Posterior cingulate gyrus (tissue), 11 donors: ENCODE measurements around the gene PLEKHA7.

ENCODE experiments used
- DNase-seq, 10 donors: peaks; one replicate each; pipeline versions ENCODE4 v3.0.0 to v3.0.0-alpha.2; 2020 to 2021; ENCODE audit warnings: mixed read lengths in 3 of 10
- intact Hi-C: fragments of 100-400 bp; cut with DNase I; formaldehyde crosslinking; loops from one replicate; pipeline ENCODE4 v1.15.1; 2023

PLEKHA7 gene

GRCh38 chr11:16784097-16784496 is 230.1 kb downstream of the PLEKHA7 start:
- DNase-seq, result no peak
- intact Hi-C loops, result no loop called here

DNA sequence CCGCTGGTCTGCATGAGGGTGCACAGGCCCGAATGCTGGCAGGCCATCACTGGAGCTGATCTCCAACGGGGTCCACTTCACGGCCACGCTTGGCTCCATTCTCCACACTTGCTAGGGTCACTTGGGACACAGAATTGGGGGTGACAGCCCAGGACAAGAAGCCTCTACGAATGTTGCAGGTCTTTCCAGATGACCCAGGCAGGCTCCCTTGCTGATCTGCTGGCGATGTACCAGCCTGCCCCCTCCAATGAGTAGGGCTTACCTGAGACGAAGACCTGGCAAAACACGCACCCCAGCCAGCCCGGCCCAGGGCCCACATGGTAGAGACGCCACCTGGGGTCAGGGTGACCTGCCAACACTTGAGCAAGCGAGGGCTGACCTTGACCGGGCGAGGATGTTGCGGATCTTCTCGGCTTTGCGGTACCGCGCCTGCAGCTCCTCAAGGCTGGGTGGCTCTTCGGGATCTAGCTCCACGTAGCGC is 230.9 kb downstream of the PLEKHA7 start:
- DNase-seq, result peak in 1 of 10 donors; percentile 53
- intact Hi-C loops, result no loop called here

DNA sequence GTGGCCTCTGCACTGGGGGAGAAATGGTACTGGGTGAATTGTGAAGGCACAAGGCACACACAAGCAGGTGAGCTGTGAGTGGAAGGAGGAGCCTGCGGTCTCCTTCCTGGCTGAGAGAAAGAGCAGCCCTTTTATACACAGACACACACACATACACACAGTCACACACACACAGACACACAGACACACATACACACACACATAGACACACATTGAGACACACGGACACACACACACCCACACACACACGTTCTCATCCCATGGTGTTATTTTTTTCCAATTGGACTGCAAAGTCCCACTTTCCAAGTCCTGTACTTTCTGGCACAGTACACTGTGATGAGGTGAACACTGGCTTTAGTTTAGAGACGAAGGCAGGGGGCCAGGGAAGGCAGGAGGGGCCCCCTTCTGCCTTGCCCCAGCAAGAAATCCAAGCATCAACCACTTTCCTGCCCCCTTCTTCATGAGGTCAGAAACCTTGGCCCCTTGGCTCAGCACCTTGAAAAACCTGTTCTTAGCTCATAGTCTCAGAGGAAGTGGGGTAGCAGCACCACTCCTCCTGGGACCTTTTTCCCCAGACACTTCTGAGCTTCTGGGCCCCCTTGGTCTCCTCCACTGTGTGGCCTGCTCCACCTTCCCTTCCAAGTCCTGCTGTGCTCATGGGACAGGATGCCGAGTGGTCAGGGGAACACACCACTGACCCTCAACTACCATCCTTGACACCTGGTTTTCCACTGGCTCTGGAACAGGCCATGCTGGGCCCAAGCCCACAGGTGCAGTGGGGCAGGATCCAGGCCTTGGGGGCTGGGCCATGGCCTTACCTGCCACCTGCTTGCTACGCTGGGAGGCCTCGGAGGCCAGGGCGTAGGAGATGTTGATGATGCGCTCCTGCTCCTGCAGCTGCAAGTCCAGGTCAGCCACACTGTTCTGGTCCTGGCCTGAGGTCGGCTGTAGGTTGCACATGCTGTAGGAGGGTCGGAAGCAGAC is 232.0 kb downstream of the PLEKHA7 start:
- DNase-seq, result peak in 1 of 10 donors; percentile 47

DNA sequence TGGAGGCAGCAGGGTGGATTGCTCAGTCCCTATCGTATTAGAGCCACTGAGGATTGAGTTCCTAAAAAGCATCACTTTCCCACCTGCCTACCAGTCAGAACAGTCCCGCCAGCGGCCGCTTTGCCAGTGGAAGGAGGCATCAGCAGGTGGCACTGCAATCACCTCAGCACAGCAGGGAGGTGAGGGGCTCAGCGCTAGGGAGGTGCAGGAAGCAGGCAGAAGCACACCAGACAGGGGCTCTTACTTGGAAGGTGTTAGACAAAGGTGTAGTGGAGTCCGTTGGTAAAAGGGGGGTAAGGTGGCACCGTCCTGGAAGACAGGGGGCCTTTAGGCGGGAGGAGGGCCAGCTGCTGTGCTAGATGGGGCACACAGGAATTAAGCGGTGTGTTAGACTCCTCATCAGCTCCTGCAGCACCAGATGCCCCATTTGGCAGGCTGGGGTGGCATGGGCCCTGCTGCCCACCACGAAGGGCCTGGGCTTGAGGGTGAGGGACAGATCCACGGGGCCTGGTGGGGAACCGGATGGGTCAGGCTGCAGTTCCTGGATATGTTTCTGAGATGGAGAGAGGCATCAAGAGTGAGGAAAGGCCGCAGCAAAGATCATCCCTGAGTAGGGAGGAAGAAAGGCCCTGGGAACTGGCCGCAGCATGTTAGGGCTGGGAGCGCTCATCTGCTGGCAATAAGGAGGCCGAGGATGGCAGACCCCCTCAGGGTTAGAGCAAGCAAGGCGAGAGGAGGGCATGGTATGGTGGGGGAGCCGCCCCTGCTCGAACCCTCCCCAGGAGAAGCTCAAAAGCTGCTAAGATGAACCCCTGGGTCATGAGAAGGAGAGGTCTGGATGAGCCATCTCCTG is 233.3 kb downstream of the PLEKHA7 start:
- peak in 1 of 10 donors; percentile 12 for DNase-seq
- intact Hi-C loops, result no loop called here

More for the DNA sequence above, 232.0 kb downstream of the PLEKHA7 start:
- intact Hi-C loops, result no loop called here

DNA sequence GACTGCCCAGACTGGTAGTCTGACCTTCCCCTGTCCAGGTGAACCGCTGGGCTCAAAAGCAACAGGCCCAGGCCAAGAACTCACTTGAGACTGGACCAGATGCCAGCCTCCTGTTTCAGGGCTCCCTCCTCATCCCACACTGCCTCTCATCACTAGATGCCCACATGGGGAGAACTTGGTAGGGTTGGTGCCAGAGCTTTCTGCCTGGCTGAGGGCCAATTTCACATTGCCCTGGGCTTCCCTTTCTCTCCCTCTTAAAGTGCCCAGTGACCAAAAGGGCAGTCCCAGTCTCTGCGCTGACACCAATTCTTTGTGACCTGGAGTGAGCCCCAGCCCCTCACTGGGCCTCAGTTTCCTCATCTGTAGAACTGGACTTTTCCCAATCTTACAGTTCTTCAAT is 234.1 kb downstream of the PLEKHA7 start:
- no peak for DNase-seq
- intact Hi-C loops, result no loop called here

DNA sequence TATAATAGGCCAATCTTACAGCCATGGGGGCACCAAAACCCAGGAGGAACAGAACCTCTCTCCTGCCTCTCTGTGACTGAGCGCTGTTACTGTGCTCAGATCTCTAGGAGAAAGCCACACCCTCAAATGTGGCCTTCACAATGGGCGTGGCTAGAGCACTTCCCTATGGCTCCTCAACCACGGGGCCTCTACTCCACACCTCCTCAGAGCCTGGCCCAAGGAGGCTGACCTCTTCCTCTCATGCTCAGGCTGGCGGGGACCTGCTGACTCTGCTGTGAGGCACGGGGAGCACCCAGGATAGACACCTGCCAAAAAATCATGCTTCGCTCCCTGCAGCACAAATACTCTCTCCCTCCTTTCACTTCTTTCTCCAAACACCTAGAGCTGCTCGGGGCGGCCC is 234.8 kb downstream of the PLEKHA7 start:
- DNase-seq, result no peak
- intact Hi-C loops, result no loop called here

GRCh38 chr11:16778876-16779275 is 235.3 kb downstream of the PLEKHA7 start:
- intact Hi-C loops, result no loop called here
- DNase-seq, result no peak

DNA sequence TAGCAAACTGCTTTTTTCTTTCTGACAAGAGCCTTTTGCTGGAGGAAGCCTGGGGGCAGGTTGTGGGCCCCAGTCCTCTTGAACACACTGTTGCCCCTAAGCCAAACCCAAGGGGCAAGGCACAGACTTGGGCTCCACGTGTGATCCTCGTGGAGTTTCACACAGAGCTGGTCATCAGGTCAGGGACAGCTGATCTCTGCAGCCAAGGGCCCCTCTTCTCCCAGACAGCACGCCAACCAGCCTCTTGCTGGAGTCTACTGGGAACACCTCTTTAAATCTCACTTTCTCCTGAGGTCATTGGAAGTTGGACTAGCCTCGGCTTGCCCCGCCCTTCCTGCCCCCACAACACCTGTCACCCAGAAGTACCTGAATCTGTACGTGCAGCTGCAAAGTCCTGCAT is 235.9 kb downstream of the PLEKHA7 start:
- intact Hi-C loops, result no loop called here
- no peak for DNase-seq

- DNase-seq, result no peak
- intact Hi-C loops, result no loop called here
Observed at GRCh38 chr11:16777613-16777975, 236.6 kb downstream of the PLEKHA7 start.

DNA sequence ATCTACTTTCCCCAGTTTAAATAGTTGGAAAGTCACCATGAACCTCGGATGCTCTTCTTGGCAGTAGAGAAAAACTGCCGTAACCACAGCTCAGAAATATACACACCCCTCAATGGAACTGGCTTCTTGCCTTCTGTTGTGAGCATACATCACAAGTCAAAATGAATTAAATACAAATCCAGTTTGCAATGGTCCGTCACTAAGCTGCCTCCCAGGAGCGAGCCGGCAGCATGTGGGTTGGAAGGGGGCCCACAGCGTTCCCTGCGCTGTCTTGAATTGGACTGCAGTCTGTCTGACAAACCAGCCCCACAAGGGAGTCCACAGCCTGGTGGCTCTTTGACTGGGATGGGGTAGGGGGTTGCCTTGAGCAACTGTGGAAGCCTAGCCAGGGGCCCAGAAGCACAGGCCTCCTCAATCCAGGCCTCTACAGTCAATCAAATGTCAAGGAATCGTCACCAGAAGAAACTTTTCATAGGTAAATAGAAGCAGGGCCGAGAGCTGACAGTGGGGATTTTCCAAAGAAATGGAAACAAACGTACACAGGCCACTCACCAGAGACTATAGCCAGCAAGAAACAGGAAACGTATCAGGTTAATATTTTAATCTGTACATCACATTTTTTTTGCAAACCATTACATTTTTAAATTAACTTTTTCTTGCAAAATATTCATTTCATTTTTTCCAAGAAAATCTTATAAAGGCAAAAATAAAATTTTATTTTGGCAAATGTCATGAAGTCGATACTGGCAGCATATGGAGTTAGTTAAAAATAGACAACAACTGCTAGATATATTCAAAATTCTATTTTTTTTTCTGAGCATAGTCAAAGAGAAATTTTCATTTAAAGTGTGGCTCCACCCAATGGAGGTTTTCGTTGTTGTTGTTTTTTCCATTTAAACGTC is 237.3 kb downstream of the PLEKHA7 start:
- intact Hi-C loops, result no loop called here
- peak in 2 of 10 donors; percentile 25 to 79 for DNase-seq

GRCh38 chr11:16775614-16776283 is 238.5 kb downstream of the PLEKHA7 start:
- intact Hi-C loops, result no loop called here
- DNase-seq, result no peak

- no peak for DNase-seq
- intact Hi-C loops, result no loop called here
Observed at GRCh38 chr11:16774936-16775613, 239.1 kb downstream of the PLEKHA7 start.

GRCh38 chr11:16773981-16774935 is 240.0 kb downstream of the PLEKHA7 start:
- DNase-seq, result no peak
- intact Hi-C loops, result no loop called here

- intact Hi-C loops, result no loop called here
- DNase-seq, result no peak
Observed at GRCh38 chr11:16772141-16772512, 242.1 kb downstream of the PLEKHA7 start.

GRCh38 chr11:16771350-16772140 is 242.7 kb downstream of the PLEKHA7 start:
- no peak for DNase-seq
- intact Hi-C loops, result no loop called here

DNA sequence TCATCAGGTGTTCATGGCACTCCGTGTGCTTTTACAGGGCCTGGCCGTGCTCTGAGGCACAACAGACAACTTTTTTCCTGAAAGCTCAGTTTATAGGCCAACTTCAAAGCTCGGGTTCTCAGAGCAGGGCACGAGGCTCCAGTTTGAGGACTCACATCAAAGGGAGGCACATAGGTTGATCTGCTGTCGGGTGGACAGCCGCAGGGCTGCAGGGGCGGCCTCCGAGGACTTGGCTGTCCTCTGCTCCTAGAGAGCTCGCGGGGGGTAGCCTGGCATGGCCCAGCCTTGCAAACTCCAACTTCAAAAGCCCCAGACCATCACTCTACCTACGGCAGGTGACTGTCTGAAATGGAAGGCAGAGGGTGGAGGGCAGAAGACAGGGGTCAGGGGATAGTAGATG is 244.2 kb downstream of the PLEKHA7 start:
- DNase-seq, result no peak
- intact Hi-C loops, result no loop called here

- intact Hi-C loops, result no loop called here
- DNase-seq, result no peak
Observed at GRCh38 chr11:16769386-16769785, 244.8 kb downstream of the PLEKHA7 start.
